Measurements from ENCODE around the gene STK32C. TPM values are rescaled to one million over a fixed set of nuclear protein-coding genes. Genes with fewer than 3 reads are reported as not detected.

Gene STK32C
- total RNA-seq, 4 donors from 2014 or later = 9.4 to 18.1 (median 16.2) TPM

DNA sequence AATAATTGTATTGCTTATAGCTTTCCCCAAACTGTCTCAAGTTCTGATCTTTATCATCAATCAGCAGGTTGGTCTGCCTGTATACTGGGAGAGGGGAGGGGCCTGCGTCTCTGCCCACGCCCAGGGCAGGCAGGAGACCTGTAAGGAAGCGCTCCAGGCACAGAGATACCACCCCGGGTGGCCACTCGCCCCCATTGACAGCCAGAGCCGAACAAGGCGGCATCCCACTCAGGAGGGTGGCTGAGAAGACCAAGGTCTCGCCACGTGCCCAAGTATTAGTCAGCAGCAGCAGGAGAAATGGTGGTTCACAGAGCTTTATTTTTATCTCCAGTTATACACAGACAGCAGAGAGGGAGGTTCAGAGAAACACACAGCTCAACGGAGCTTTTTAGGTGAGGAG is 7.2 kb downstream of the STK32C start:
- DNase-seq (ENCODE audit: low spot score in 2 of 2) = no peak
- 73 to 75% methylated on average over 10 of the region's 10 CpGs for WGBS, 2 donors

GRCh38 chr10:132299371-132300336 is 8.1 kb downstream of the STK32C start:
- no peaks in the 10 kb centered on the region for H3K27me3 ChIP-seq
- H3K27ac ChIP-seq = no peak overlapping the region
- WGBS, 2 donors = 91 to 92% methylated on average over 27 to 31 of the region's 34 CpGs
- no peak overlapping the region for H3K4me3 ChIP-seq
- H3K4me1 ChIP-seq = peaks cover 0 to 9% (median 0%) of the 10 kb centered on the region in 4 donors
- no peaks in the 10 kb centered on the region for H3K9me3 ChIP-seq
- no peaks in the 10 kb centered on the region for H3K36me3 ChIP-seq
- no peak for DNase-seq (ENCODE audit: low spot score in 2 of 2)
- no peak for TF ChIP-seq POLR2A (IDR thresholded peaks at IDR 0.05)
- no peak for TF ChIP-seq EP300 (IDR thresholded peaks at IDR 0.05)
- no peak for TF ChIP-seq CTCF (IDR thresholded peaks at IDR 0.05)

More for the DNA sequence above, 7.2 kb downstream of the STK32C start:
- Histone ChIP-seq H3K27ac (no peak overlapping the region), H3K27me3 (no peaks in the 10 kb centered on the region), H3K4me3 (no peak overlapping the region), H3K9me3 (no peaks in the 10 kb centered on the region), H3K4me1 (peaks cover 0 to 9% (median 0%) of the 10 kb centered on the region in 4 donors), H3K36me3 (no peaks in the 10 kb centered on the region)
- no peak for TF ChIP-seq POLR2A (IDR thresholded peaks at IDR 0.05)
- no peak for TF ChIP-seq CTCF (IDR thresholded peaks at IDR 0.05)
- no peak for TF ChIP-seq EP300 (IDR thresholded peaks at IDR 0.05)

- Histone ChIP-seq H3K27ac (peak overlapping the region in 1 of 4 donors; percentile 20), H3K4me3 (no peak overlapping the region), H3K4me1 (peaks cover 0 to 9% (median 0%) of the 10 kb centered on the region in 4 donors), H3K36me3 (no peaks in the 10 kb centered on the region), H3K9me3 (no peaks in the 10 kb centered on the region), H3K27me3 (no peaks in the 10 kb centered on the region)
- WGBS, 2 donors = 50 to 52% methylated on average over 24 to 25 of the region's 28 CpGs
- no peak for TF ChIP-seq CTCF (IDR thresholded peaks at IDR 0.05)
- TF ChIP-seq EP300 (IDR thresholded peaks at IDR 0.05) = no peak
- TF ChIP-seq POLR2A (IDR thresholded peaks at IDR 0.05) = no peak
- no peak for DNase-seq (ENCODE audit: low spot score in 2 of 2)
Observed at GRCh38 chr10:132298038-132298881, 9.5 kb downstream of the STK32C start.

- DNase-seq (ENCODE audit: low spot score in 2 of 2) = no peak
- no peak for TF ChIP-seq CTCF (IDR thresholded peaks at IDR 0.05)
- TF ChIP-seq POLR2A (IDR thresholded peaks at IDR 0.05) = no peak
- no peak for TF ChIP-seq EP300 (IDR thresholded peaks at IDR 0.05)
Observed at GRCh38 chr10:132297526-132297925, 10.2 kb downstream of the STK32C start.

More at GRCh38 chr10:132297526-132297925, 10.2 kb downstream of the STK32C start:
- no peak overlapping the region for H3K4me3 ChIP-seq
- peaks cover 0 to 9% (median 0%) of the 10 kb centered on the region in 4 donors for H3K4me1 ChIP-seq
- WGBS, 2 donors = 39 to 62% methylated on average over 9 of the region's 9 CpGs
- no peaks in the 10 kb centered on the region for H3K27me3 ChIP-seq
- no peaks in the 10 kb centered on the region for H3K36me3 ChIP-seq
- no peaks in the 10 kb centered on the region for H3K9me3 ChIP-seq
- no peak overlapping the region for H3K27ac ChIP-seq

Data from tibial nerve (tissue), 4 donors.